Heart left ventricle (tissue), 16 donors: ENCODE measurements around the gene TPK1. TPM values are rescaled to one million over a fixed set of nuclear protein-coding genes. Genes with fewer than 3 reads are reported as not detected.

ENCODE experiments used
- ATAC-seq, 4 donors: fragments of 200-7000 bp; cut with Tn5 transposase; one replicate each; pipeline ENCODE4 v1.9.1; 2020 to 2022; ENCODE audit warnings: moderate library complexity in 4 of 4, mild to moderate bottlenecking in 3 of 4, moderate number of reproducible peaks in 1 of 4
- DNase-seq, 5 donors: peaks; one replicate each; pipeline ENCODE4 v3.0.0-alpha.2; 2020
- H3K27ac ChIP-seq, 12 donors: fragments of 200-600 bp; sonication (generic) in 4 of 12; one replicate each; pipeline versions ENCODE4 v1.5.0 to v1.8.0; 2016 to 2022; ENCODE audit warnings: mild to moderate bottlenecking in 2 of 12
- H3K27me3 ChIP-seq, 9 donors: fragments of 200-600 bp; sonication (generic) in 2 of 9; one replicate each; pipeline versions ENCODE4 v1.5.1 to v1.8.0; 2016 to 2022; ENCODE audit warnings: mild to moderate bottlenecking in 3 of 9
- H3K36me3 ChIP-seq, 9 donors: fragments of 200-600 bp; sonication (generic) in 2 of 9; one replicate each; pipeline versions ENCODE4 v1.5.0 to v1.8.0; 2018 to 2022; ENCODE audit warnings: mild to moderate bottlenecking in 2 of 9
- H3K4me1 ChIP-seq, 12 donors: fragments of 200-600 bp; sonication (generic) in 4 of 12; one replicate each; pipeline versions ENCODE4 v1.5.0 to v1.8.0; 2016 to 2022; ENCODE audit warnings: mild to moderate bottlenecking in 3 of 12
- H3K4me3 ChIP-seq, 12 donors: fragments of 200-600 bp; sonication (generic) in 4 of 12; one replicate each; pipeline versions ENCODE4 v1.5.0 to v1.8.0; 2017 to 2022; ENCODE audit warnings: mild to moderate bottlenecking in 9 of 12, moderate library complexity in 4 of 12
- H3K9me3 ChIP-seq, 12 donors: fragments of 200-600 bp; sonication (generic) in 4 of 12; one replicate each; pipeline versions ENCODE4 v1.5.0 to v1.8.0; 2016 to 2022; ENCODE audit warnings: mild to moderate bottlenecking in 1 of 12
- POLR2A ChIP-seq, 2 donors: fragments of 450-650 bp; IDR thresholded peaks; one replicate each; pipeline ENCODE4 v1.6.1; 2017; ENCODE audit warnings: antibody characterized with exemption in 2 of 2, mild to moderate bottlenecking in 2 of 2, moderate library complexity in 2 of 2
- WGBS, 4 donors: extraction: QIAGEN DNeasy Blood & Tissue Kit in 2 of 4; methylation state at CpG; one replicate each; pipeline versions ENCODE4 v1.1.5 to v1.1.7; 2013 to 2018; 5-methylcytosine and 5-hydroxymethylcytosine counted together
- intact Hi-C, 10 donors: fragments of 100-400 bp; cut with DNase I; formaldehyde crosslinking; loops; one replicate each; pipeline versions ENCODE4 v1.11.1 to v1.14.2; 2022
- polyA plus RNA-seq, 2 donors: library from polyadenylated mRNA; stranded (reverse); fragments of 200-250 nt; gene quantifications; one replicate each; pipeline ENCODE4 v1.2.3, GENCODE V29; 2013
- total RNA-seq, 9 donors: library from RNA; depleted of rRNA in 2 of 9; stranded (reverse); fragments of >200 nt in 2 of 9; fragmentation: NEBNext Ultra II Directional in 3 of 9; extraction: Animal tissue kit (Norgen Biotek cat#: 25700) in 3 of 9; gene quantifications; one replicate each; pipeline versions ENCODE4 v1.1.0 to v1.2.4, GENCODE V29; 2016 to 2023
- TF ChIP-seq, protein P1 (sequence below), 12 donors: fragments of 200-600 bp; sonication (generic) in 4 of 12; IDR thresholded peaks; one replicate each; pipeline versions ENCODE4 v1.5.0 to v1.8.0; 2018 to 2022; ENCODE audit warnings: antibody characterized with exemption in 12 of 12, mild to moderate bottlenecking in 5 of 12
- donor health status: ischemic (EF 13 %, LVEDD 7.1; RV severe dilation, severe dysfunction).
- donor health status: healthy with polysubstance abuse.
- donor health status: DM: no; HTN: yes; CAD: no.
- donor health status: DM: no; HTN: no; CAD: no.
- donor health status: ischemic (EF 25% LVEDD 6.9; RV normal size, moderate dysfunction).
- donor health status: ischemic (EF 25% LVEDD 5.7; RV mildly dilated, moderate dysfunction).
- donor health status: healthy.
- donor health status: DM: yes; HTN: yes; CAD: no.
- donor health status: ischemic (EF 35%, LVEDD 5.7; RV mildly dilated, moderate dysfunction).
- donor health status: nonischemic (EF 11% LVEDD 7.7; RV severe dilation, severe dysfunction).
- donor health status: DM: yes; HTN: yes; CAD: no.
- donor health status: PGD.
- donor health status: ischemic (EF 29% LVEDD 5.4; RV normal size, mild dysfunction).
- donor health status: nonischemic (EF 23%, LVEDD 6.1; RV moderate dilation, normal function).

TPK1 gene
- total and polyA plus RNA-seq, 11 donors = 2.0 to 8.2 (median 5.0) TPM

- no peak overlapping the region for H3K27ac ChIP-seq
These were observed 110.8 kb downstream of the TPK1 start for GRCh38 chr7:144725070-144725469.

GRCh38 chr7:144723301-144723700 is 112.6 kb downstream of the TPK1 start:
- Histone ChIP-seq H3K4me1 (peaks cover 0 to 1% (median 0%) of the 10 kb centered on the region in 12 donors), H3K4me3 (no peak overlapping the region), H3K27me3 (no peaks in the 10 kb centered on the region), H3K36me3 (no peaks in the 10 kb centered on the region), H3K9me3 (no peaks in the 10 kb centered on the region), H3K27ac (no peak overlapping the region)
- 84 to 89% (median 87%) methylated on average over 4 of the region's 4 CpGs for WGBS, 4 donors
- DNase-seq (no peak), ATAC-seq (no peak)
- TF ChIP-seq, protein P1, sequence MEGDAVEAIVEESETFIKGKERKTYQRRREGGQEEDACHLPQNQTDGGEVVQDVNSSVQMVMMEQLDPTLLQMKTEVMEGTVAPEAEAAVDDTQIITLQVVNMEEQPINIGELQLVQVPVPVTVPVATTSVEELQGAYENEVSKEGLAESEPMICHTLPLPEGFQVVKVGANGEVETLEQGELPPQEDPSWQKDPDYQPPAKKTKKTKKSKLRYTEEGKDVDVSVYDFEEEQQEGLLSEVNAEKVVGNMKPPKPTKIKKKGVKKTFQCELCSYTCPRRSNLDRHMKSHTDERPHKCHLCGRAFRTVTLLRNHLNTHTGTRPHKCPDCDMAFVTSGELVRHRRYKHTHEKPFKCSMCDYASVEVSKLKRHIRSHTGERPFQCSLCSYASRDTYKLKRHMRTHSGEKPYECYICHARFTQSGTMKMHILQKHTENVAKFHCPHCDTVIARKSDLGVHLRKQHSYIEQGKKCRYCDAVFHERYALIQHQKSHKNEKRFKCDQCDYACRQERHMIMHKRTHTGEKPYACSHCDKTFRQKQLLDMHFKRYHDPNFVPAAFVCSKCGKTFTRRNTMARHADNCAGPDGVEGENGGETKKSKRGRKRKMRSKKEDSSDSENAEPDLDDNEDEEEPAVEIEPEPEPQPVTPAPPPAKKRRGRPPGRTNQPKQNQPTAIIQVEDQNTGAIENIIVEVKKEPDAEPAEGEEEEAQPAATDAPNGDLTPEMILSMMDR (IDR thresholded peaks at IDR 0.05) = no peak
- no peak for TF ChIP-seq POLR2A (IDR thresholded peaks at IDR 0.05)
- intact Hi-C loops = no loop called here

More at GRCh38 chr7:144725070-144725469, 110.8 kb downstream of the TPK1 start:
- ATAC-seq = no peak
- no peaks in the 10 kb centered on the region for H3K9me3 ChIP-seq
- H3K4me3 ChIP-seq = no peak overlapping the region
- WGBS, 4 donors = 93 to 97% (median 96%) methylated on average over 1 of the region's 1 CpG
- H3K36me3 ChIP-seq = no peaks in the 10 kb centered on the region
- H3K4me1 ChIP-seq = peaks cover 0 to 9% (median 0%) of the 10 kb centered on the region in 12 donors
- no peak for DNase-seq
- no peaks in the 10 kb centered on the region for H3K27me3 ChIP-seq
- intact Hi-C loops = no loop called here
- TF ChIP-seq POLR2A (IDR thresholded peaks at IDR 0.05) = no peak
- TF ChIP-seq, protein P1 (IDR thresholded peaks at IDR 0.05) = no peak

GRCh38 chr7:144720710-144721109 is 115.1 kb downstream of the TPK1 start:
- DNase-seq (no peak), ATAC-seq (no peak)
- Histone ChIP-seq H3K27ac (no peak overlapping the region), H3K4me1 (no peaks in the 10 kb centered on the region), H3K36me3 (no peaks in the 10 kb centered on the region), H3K4me3 (no peak overlapping the region), H3K9me3 (no peaks in the 10 kb centered on the region), H3K27me3 (no peaks in the 10 kb centered on the region)
- intact Hi-C loops = no loop called here
- TF ChIP-seq POLR2A (IDR thresholded peaks at IDR 0.05) = no peak
- TF ChIP-seq, protein P1 (IDR thresholded peaks at IDR 0.05) = no peak
- 89 to 92% (median 91%) methylated on average over 3 of the region's 3 CpGs for WGBS, 4 donors

DNA sequence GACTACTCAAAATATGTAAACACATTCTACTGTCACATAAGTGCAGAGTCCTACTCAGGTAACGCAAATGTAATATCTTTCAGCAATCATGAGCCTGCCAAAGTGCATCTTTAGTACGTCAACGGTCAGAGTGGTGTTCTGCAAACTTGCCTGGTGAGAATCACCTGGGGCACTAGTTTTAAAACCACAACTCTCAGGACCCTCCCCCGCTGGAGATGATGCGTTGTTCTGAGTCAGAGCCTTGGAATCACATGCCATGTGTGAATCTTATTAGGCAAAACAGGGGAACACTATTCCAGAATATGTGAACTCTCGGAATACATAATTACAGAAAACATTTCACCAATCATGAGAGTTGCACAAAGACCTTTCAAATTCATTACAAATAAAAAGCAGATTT is 115.7 kb downstream of the TPK1 start:
- intact Hi-C loops = no loop called here
- no peaks in the 10 kb centered on the region for H3K9me3 ChIP-seq
- no peaks in the 10 kb centered on the region for H3K4me1 ChIP-seq
- no peaks in the 10 kb centered on the region for H3K27me3 ChIP-seq
- no peak for TF ChIP-seq POLR2A (IDR thresholded peaks at IDR 0.05)
- TF ChIP-seq, protein P1 (IDR thresholded peaks at IDR 0.05) = no peak
- H3K36me3 ChIP-seq = no peaks in the 10 kb centered on the region
- no peak overlapping the region for H3K27ac ChIP-seq
- WGBS, 4 donors = 72 to 84% (median 78%) methylated on average over 6 of the region's 6 CpGs
- ATAC-seq (no peak), DNase-seq (no peak)
- no peak overlapping the region for H3K4me3 ChIP-seq
